Measurements from ENCODE around the gene C2orf92.
"Not testable (repeated sequence)": the region's sequence is repeated elsewhere in the genome, so short reads cannot be mapped to it uniquely, and the experiment has no call there.

Gene C2orf92

DNA sequence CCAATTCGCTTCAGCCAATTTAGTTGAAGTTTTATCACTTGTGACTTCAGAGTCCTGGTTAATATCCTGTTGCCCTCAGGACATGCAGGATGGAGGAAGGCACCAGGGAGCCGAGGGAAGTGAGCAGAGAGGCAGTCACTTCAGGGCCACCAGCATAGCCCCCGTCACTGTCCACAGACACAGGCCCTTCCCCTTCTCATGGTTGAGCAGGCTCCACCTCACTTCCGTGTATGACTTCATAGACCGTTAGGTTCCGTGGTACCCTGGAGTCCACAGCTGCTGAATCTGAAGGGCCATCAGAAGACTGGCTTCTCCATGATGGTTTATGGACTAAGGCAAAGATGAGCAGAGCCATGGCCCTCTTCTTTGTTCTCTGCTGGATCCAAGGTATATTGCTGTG, at the start of gene C2orf92:
TSS of gene C2orf92 (plus strand) at position 266 of the 400 bp plus-strand sequence. CDS start at position 342, 76 bp downstream.
- no peak for DNase-seq

DNA sequence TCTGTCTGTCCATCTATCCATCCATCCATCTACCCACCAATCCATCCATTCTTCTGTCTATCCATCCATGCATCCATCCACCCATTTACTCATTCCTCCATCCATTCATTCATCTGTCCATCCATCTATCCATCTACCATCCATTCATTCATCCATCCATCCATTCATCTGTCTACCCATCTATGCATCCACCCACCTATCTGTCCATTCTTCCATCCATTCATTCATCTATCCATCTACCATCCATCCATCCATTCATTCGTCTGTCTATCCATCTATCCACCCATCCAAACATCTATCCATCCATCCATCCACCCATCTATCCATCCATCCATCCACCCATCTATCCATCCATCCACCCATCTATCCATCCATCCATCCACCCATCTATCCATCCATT, 49.0 kb upstream of the C2orf92 start:
- not testable (repeated sequence) for DNase-seq

DNA sequence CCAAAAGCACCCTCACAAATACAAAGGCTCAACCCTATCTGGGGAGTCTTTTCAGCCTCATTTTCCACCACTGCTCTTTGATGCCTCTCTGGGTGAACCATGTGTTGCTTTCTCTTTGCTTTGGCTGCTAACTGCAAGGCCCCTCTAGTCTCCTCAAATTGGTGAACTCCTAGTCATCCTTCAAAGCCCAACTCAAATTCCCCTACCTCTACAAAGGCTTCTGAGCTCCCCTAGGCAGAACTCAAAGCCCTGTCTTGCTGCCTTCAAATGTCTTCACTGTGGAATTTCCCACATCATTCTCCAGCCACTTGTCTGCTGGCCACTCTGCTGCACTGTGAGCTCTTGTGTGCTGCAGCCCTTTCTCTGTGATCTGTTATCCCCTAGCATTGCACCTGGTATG, 46.5 kb upstream of the C2orf92 start:
- DNase-seq: not testable (repeated sequence)

DNA sequence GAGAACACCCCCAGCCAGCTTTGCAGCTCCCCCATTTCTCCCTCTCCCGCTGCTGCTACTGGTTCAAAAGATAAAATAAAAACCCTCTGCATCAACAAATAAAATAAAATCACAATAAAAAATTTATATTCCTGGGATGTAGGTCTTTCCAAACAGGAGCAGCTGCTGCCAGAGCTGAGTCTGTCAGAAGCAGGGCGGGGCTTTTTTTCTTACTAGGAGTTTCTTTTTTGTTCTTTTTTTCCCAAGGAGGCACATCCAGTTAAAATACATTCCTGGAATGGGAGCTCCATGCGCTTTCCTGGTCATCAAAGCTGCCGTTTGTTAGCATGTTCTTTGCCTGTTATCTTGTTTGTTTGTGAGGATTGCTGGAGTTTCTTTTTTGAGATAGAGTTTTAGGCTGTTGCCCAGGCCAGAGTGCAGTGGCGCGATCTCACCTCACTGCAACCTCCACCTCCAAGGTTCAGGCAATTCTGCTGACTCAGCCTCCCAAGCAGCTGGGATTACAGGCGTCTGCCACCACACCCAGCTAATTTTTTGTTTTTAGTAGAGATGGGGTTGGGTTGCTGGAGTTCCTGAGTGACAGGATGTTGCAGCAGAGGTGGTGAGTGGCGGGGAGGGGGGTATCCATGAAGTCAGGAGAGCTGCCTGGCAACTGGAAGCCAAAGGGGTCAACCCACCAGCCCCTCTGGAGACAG, 44.0 kb upstream of the C2orf92 start:
- not testable (repeated sequence) for DNase-seq

DNA sequence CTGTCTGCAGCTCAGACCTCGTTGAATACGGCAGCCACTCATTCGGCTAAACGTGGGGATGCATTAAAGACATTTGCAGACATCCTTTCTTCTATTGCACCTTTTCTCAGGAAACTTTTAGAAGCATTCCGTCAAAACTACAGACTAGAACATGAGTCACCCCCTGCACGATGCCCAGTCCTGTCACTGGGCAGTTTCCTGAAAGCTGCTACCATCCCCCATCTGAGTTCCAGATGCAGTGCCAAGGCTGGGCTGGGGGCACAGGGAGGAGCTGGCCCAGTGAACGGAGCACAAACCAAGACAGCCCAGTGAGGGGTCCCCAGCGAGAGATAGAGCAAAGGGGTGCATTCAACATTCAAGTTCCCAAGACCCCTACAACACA, 43.5 kb upstream of the C2orf92 start:
- DNase-seq: not testable (repeated sequence)

DNA sequence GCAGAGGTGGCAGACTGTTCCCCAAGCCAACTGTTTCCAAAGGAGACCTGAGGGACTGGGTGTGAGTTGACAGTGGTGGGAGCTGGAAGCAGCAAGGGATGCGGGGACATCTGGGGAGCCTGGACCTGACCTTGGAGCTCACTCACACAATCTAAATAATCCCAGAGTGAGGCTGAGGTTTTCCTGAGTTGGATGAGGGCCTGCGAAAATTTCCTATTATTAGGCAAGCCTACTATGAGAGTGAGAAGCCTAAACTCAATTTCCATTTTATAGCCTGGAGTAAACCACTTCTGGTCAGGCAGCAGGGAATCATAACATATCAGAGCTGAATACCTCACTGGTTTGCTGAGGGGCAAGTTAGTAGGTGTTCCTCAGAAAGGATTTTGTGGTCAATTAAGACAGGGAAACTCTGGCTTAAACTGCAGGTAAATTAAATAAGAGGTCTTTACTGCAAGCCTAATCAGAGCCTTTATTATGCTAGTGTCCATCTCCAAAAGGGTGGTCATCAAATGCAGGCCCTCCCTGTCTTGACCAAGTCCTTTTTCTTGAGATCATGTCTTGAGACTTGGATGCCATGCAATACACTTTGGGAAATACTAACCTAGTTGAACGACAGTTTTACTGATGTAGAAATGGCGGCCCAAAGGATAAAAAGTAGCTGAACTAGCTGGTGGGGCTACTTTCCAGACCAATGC, 25.3 kb upstream of the C2orf92 start:
- no peak for DNase-seq

DNA sequence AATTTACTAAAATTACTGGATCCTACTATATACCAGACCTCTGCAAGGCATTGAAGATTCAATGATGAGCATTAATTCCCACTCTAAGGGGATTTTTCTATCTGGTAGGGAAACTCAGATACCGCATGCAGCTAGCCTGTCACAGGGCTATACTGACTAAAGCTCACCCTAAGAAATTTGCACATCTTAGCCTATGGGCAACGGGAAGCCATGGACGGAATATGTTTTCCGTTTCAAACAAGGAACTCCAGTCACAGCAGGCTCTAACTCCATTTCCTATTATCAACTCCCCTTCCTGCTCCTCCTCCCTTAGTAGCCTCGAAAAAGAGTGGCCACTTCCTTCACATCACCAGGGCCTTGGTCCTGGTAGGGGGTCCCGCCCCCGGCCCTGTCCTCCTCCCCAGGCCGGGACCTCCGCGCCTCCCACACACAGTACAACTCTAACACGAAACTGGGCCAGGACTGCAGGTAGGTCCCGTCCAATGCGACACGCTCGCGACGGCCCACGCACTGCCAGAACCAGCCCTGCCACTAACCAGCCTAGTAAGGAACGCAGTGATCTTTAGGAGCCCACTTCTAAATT, 24.3 kb upstream of the C2orf92 start:
- DNase-seq: no peak

DNA sequence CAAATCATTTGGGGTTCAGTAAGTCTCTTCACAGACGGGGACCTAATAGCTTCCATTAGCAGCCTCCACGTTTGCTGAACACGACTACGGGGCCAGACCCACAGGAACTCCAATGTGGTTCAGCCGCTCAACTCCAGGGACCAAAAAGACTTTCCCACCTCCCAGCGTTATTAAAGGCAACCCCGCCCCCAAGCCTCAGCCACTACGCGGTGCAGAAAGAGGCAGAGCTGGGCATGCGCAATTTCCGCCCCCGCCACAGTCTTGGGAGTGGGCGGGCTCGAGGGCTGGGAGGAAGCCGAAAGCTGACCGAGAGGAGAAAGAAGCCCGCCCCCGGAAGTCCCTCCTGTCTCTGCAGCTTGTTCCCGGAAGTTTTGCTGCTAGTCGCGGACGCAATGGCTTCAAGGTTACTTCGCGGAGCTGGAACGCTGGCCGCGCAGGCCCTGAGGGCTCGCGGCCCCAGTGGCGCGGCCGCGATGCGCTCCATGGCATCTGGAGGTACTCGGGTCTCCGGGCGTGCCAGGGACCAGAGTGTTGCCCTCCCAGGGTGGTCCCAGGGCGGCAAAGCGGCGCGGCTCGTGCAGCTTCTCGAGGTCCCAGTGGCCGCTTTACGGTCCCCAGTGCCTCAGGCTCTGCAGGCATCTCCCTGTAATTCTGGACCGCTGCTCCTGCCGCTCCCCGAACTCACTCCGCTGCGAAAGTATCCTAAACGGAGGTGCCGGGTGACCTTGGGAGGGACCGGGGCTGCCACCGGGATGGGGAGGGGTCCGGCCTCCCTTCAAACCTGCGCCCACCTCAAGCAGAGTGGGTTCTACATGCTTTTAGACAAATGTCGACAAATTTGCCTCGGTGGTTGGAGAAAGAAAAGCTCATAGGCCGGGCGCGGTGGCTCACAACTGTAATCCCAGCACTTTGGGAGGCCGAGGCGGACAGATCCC, 23.6 kb upstream of the C2orf92 start, which contains the start of gene COX5B:
TSS of gene COX5B (plus strand) at position 368 of the 935 bp plus-strand sequence. CDS start at position 393, 25 bp downstream.
- peak; percentile 99 for DNase-seq

DNA sequence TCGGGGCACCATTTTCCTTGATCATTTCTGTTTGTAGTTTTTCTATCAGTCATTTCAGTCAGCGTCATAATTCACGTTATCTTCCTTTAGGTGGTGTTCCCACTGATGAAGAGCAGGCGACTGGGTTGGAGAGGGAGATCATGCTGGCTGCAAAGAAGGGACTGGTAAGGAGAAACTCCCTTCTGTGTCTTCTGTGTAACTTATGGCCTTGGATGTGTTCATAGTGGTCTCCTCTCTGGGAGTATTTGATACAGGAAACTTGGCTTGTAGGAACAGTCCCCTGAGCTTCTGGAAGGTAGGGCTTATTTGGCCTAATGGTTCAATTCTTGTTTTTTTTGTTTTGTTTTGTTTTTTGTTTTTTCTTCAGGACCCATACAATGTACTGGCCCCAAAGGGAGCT, 22.5 kb upstream of the C2orf92 start:
- no peak for DNase-seq

DNA sequence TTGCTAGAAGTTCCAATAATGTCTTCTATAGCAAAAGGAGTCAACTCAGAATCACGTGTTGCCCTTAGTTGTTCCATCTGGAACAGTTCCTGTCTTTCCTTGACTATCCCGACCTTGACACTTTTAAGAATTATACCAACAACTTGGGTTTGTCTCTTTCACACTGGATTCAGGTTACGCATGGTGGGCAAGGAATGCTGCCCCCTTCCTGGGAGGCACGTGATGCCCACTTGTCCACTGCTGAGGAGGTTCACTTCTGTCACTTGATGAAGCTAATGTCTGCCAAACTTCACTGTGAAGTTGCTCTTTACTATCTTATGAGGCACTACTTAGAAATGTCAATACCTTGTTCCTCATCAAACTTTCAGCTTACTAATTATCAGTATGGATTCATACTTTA, 18.4 kb upstream of the C2orf92 start:
- no peak for DNase-seq

DNA sequence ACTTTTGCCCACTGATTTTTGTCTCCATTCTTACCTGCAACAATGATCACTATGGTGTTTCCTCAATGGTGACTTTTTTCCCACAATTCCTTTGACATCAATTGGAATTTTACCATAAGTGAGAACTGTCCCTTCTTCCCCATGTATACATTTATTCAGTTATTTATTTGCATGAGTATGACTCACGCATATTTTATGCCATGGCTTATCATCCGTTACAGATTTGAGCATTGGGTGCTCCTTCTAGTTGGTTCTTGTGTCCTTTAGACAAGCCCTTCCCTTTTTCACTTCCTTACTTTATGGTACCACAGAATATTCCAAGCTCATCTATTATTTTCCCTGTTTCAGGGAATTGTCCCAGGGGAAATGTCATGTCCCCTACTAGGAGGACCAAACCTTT, 16.0 kb upstream of the C2orf92 start:
- DNase-seq: no peak

DNA sequence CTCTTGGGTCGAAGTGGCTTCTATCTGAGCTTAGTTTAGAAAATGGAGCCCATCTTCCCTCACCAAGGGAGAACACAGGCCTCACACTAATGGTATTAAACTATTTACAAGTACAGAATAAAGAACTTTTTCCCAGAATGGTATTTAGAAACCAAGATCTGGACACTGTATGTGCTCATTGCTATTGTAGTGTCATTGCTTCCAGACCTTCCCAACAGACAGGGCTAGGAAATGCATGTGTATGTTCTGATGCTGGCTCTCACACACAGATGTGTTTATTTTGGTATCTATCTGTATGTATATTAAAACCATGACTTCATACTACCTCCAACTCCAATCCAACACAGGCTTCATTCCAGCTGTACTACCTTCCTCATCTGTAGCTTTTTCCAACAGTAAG, 15.6 kb upstream of the C2orf92 start:
- DNase-seq: no peak

DNA sequence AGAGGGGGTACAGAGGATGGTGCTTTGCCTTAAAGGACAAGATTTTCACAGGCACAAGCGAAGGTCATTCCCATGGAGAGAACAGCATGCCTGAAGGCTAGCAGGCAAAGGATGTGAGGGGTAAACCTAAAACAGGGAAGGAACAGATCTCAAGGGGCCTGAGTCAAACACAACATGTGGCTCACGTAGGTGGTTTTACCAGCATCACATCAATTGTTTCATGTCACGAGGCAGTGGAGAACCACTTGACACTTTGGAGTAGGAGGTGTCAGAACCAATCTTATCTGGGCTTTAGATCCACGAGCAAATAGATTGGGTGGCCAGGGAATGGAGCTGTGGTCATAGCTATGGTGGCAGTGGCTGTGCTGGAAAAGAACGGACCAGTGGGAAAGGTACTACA, 15.2 kb upstream of the C2orf92 start:
- DNase-seq: no peak

DNA sequence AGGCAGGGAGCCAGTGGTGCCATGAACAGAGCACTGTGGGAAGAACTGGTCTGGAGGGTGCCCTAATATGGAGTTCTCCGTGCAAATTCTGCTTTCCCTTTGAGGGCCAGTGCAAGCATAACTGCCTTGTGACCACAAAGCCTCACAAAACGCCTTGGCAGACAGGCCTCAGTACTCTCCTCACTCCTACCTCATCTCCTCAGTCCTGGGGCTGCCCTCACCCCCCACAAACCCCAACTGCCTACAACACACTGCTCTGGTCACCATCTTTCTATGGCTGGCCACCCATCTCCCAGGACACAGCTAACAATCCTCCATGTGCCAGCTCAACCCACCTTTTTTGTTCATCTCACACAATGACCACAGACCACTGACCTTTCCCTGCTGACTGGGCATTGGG, 14.7 kb upstream of the C2orf92 start:
- no peak for DNase-seq

DNA sequence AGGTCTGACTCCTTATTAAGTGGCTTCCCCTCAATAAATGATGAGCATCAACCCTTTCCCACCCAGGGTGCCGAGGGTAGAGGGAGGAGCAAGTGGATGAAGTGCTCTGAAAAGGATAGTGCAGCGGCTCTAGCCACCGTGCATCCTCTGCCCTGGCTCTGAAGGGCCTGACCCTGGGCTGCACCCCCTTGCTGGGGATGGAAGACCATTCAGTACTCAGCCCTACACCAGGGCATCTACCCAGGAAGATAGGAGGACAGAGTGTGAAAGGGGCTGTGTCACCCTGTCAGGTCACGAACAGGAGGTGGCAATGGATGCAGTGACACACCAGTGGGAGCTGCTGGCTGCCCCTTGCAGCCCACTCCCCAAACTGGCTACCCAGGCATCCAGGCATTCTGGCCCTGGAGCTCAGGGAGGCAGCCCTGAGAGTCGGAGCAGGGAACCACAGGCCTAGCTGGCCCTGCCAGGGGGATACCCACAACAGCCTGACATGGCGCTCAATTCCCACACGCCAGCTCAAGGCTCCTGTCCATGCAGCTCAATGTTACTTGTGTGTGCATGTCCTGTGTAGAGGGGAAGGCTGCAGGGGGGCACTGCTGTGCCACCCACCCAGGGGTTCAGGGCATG, 13.3 kb upstream of the C2orf92 start:
- DNase-seq: no peak

DNA sequence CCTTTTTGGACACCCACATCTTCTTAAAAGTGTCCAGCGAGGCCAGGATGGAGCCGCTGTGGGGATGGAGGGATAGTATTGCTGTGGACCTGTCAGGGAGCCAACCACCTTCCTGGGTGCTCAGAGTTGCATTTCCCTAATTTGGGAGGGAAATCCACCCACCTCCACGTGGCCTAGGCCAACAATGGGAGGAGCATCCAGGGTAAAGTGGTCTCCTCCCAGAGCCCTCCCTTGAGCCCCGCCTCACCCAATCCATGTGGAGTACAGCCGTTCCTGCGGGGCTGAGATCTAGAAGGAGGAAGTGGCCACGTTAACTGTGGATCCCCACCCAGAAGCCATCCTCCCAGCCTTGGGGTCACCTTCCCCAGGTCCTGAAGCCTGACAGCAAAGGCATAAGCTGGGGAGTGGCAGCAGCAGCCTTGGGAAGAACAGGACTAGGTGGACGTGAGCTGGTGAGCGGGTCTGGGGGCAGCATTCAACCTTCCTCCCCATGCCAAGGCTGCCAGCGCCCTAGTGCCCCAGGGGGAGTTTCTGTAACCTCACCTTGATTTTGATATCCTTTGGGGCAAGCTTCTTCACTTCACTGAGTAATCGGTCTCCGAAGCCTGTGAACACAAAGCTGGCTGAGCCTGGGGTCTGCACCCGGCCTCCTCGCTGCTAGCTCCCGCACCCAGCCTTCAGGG, 12.5 kb upstream of the C2orf92 start:
- no peak for DNase-seq

DNA sequence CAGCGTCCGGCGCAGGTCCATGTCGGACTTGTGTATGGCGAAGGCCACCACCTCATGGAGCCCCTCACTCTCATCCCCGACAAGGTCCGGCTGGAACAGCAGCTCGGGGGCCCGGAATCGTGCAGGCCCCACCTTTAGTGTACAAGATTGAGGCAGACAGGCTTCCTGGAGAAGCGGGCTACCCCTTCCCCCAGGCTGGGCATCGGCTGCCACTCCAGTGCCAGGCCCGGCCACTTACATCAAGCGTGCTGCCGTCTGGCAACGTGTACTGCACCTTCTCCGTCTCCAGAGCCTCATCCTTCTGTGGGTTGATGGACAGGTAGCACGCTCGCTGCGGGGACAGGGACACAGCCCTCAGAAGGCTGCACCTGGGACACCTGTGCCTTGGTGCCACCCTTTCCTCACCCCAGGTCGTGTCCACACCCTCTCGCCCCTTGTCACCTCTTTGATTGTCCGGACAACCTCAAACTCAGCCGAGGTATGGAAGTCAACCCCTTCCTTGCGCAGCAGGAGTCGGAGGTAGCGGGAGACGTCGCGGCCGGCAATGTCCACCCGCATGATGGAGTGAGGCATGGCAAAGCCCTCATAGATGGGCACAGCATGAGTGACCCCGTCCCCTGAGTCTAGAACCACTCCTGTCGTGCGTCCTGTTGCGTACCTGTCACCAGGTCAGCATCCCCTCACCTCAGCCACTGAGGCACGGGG, 11.4 kb upstream of the C2orf92 start:
- DNase-seq: no peak

DNA sequence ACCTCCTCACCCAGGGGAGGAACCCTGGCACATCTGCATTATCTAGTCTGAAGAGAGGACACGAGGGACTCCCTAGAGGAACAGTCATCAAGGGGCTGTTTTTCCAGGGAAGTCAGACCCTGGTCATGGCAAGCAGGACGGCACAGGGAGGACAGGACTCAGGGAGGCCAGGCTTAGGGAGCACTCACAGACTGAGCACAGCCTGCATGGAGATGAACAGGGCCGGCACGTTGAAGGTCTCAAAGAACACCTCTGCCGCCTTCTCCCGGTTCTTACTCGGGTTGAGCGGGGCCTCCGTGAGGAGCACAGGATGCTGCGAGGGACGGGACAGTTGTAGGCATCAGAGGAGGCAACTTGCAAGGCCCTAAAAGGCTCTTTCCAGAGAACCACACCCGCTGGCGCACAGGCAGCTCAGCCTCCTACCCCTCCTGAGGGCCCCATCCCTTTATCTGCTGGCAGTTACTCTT, 10.8 kb upstream of the C2orf92 start:
- no peak for DNase-seq

DNA sequence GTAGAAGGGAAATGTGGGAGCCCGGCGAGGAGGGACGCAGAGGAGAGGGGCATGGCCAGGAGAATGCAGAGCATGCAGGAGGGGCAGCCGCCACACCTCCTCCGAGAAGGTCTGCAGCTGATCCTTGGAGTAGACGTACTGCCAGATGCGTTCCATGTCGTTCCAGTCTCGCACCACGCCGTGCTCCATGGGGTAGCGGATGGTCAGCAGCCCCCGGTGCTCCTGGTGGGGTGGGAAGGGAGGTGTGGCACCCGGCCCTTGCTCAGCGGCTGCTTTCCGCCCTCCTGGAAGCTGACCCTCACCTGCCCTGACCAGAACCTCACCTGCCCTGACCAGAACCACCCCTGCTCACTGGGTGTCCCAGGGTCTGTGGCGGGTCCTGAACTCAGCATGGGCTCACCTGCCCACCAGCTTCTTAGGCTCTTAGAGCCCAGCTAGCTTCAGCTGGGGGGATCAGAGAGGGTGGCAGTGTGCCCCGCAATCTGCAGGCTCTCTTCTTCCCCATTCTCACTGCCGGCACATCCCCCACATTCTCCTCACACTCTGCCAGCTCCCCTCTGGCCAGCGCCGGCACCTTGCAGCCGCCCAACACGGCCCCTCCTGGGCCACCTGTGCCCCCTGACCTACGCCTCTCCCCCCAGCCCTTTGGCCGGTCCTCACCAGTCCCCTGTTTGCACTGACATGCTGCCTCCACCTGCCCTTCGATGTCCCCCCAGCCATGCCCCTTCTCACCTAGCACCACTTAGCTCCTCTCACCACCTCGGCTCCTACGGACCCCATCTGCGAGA, 10.1 kb upstream of the C2orf92 start:
- no peak for DNase-seq

DNA sequence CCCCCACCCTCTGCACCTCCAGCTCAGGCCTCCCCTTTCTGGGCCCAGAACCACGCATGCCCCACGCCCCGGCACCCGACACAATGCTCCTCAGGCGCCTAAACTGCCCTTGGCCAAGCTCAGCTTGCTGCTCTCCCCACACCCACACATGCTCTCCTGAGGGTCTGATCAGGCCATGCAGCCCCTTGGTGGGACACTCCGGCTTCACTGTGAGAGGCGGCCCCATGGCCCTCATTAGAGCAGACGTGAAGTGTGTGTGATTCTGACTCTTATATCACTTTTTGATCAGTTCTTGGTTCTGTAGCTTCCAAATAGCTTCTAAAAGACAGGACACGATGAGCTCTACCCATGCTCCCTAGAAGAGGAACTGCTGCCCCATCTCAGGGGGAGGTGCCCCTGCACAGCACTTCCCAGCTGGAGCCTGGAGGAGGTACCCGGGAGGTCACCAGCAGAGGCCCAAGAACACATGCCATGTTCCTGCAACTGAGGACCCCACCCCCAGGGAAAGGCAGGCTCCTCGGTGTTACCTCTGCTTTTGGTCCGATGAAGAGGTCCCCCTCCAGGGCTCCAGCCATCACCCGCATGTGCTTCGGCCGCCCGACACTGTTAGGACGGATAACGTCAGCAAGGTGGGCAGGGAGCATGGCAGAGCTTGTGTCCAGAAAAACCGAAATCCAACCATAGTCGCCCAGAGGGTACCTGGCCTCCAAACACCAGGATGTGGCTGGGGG, 9.3 kb upstream of the C2orf92 start:
- DNase-seq: no peak

Measured in activated naive CD4-positive, alpha-beta T cell treated with Interleukin-2 at 50 U/mL for 16 hours (primary cell).